Measurements from ENCODE around the gene NAIF1.

Gene NAIF1

DNA sequence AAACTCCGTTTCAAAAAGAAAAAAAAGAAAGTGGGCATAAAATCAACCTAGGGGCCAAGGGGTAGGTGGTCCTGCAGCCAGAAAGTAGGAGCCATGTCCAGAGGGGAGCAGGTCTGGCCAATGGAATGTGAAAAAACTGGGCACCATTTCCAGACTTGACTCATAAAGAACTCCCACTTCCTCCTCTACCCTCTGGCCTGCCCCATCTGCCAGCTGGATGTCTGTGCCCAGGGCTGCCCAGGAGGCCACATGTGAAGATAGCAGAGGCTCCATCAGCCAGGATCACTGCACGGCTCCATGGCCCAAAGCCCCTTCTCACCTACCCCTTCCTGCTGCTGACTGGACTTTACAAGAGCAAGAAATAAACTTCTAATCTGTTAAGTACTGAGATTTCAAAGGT lies 44.2 kb downstream of the NAIF1 start:
- ChIA-PET POLR2A (no interaction called here), CTCF (interaction anchor here (1.9 to 5.4 kb wide), 2 partner anchors 12 to 80 kb away, joined by 8 to 47 read pairs; no protein-coding TSS in a partner anchor)
- peak; percentile 2 for DNase-seq (ENCODE audit: extremely low spot score)
- no peak for TF ChIP-seq CTCF (IDR thresholded peaks at IDR 0.05; ENCODE audit: control extremely low read depth, extremely low read depth, low read depth, missing control alignments)

DNA sequence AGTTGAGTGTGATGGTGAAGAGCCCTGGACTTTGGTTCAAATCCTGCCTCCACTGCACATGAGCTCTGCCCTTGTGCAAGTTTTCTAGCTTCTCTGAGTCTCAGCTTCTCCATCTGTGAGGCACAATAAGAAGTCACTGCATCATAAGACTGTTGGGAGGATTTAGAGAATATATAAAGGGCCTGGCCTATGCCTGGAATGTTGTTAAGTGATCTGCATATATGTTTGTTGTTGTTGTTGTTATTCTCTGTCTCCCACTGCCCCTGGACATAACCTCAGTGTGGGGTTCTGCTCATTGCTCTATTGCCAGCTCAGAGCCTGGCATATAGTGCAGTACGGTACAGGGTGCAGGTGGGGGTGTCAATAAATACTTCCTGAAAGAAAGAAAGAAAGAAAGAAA lies 46.0 kb downstream of the NAIF1 start:
- ChIA-PET CTCF (interaction anchor here (1.1 to 5.4 kb wide), 5 partner anchors 14 to 104 kb away, joined by 3 to 37 read pairs (median 4); no protein-coding TSS in a partner anchor), POLR2A (no interaction called here)
- DNase-seq (ENCODE audit: extremely low spot score), result no peak
- TF ChIP-seq CTCF (IDR thresholded peaks at IDR 0.05; ENCODE audit: control extremely low read depth, extremely low read depth, low read depth, missing control alignments), result no peak

- ChIA-PET POLR2A (no interaction called here), CTCF (interaction anchor here (1.1 to 5.4 kb wide), 7 partner anchors 14 to 104 kb away, joined by 3 to 37 read pairs (median 4); no protein-coding TSS in a partner anchor)
- peak; percentile 9 for DNase-seq (ENCODE audit: extremely low spot score)
- TF ChIP-seq CTCF (IDR thresholded peaks at IDR 0.05; ENCODE audit: control extremely low read depth, extremely low read depth, low read depth, missing control alignments), result no peak
These were observed 46.4 kb downstream of the NAIF1 start for GRCh38 chr9:128020692-128021091.

- CTCF ChIA-PET, result interaction anchor here (0.7 to 2.7 kb wide), 6 partner anchors 9 to 76 kb away, joined by 3 to 9 read pairs (median 4); no protein-coding TSS in a partner anchor
- TF ChIP-seq CTCF (IDR thresholded peaks at IDR 0.05; ENCODE audit: control extremely low read depth, extremely low read depth, low read depth, missing control alignments), result no peak
- DNase-seq (ENCODE audit: extremely low spot score), result no peak
- POLR2A ChIA-PET, result no interaction called here
These were observed 51.4 kb downstream of the NAIF1 start for GRCh38 chr9:128015696-128016095.
